Activated T-helper 9 cell treated with anti-CD3 and anti-CD28 coated beads, Interleukin-2, amount 50 U/mL, for 16 hours (primary cell): ENCODE data around the gene REM1.
"Not testable (repeated sequence)": the region's sequence is repeated elsewhere in the genome, so short reads cannot be mapped to it uniquely, and the experiment has no call there.

Source experiments
- DNase-seq: peaks from one replicate; pipeline ENCODE4 v3.0.0-alpha.2; 2020; ENCODE audit warnings: low read depth

The REM1 gene

GRCh38 chr20:31485450-31486339 lies 10.6 kb downstream of the REM1 start:
- DNase-seq, result no peak

- no peak for DNase-seq
Measured at GRCh38 chr20:31488115-31488514, 13.0 kb downstream of the REM1 start.

DNA sequence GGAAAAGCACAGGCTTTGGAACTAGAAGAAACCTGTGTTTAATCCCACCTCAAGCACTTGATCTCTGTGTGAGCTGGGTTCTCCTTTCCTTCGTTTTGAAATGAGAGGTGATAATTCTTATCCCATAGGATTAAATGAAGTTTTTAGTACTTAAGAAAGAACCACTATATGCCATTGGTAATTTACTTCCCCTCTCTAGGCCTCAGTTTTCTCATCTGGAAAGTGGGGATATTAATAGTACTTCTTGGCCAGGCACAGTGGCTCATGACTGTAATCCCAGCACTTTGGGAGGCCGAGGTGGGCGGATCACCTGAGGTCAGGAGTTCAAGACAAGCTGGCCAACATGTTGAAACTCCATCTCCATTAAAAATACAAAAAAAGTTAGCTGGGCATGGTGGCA lies 14.1 kb downstream of the REM1 start:
- DNase-seq, result no peak

GRCh38 chr20:31490752-31491151 lies 15.7 kb downstream of the REM1 start:
- DNase-seq, result no peak

DNA sequence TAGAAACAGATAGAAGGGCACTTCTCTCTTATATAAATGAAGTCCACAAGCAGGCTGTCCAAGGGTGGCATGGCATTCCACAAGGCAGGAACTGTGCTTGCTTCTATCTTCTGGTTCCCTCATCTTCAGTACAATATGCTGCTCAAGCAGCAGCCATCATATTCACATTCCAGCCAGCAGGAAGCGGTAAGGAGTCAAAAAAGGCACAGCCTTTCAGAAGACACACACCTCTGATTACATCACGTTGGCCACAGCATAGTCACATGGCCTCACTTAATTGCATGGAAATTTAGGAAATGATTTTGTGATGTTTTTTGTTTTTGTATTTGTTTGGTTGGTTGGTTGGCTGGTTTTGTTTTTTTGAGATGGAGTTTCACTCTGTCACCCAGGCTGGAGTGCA lies 19.0 kb downstream of the REM1 start:
- no peak for DNase-seq

- no peak for DNase-seq
Measured at GRCh38 chr20:31496761-31497295, 21.7 kb downstream of the REM1 start.

DNA sequence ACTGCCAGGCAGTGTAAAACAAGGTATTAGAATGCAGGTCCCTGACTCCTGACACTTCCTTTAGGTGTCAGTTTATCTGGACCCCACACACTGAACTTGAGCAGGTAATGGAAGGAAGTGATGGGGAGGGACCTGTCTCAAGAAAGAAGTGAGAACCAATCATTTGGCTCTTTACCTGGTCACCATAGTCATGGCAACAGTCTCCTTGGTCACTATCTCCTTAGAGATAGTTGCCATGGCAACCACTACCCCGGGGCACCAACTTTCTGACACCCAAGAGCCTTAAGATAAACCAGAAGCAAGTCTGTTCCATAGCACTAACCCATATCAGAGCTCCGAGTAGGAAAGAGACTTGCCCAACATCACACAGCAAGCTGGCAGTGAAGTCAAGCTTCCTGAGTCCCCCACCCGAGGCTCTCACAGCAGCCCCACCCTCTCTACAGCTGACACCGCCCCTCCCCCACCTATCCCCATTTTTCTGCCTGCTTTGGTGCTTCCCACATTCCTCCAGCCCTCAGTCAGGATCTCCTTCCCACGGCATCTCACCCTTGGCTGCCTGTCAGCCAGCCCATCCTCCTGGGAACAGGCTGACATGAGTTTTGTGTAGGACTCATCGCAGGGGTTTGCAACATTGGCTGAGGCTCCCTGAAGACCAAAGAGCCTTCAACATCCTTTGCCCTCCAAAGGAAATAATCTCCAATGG lies 22.9 kb downstream of the REM1 start:
- DNase-seq, result no peak

- no peak for DNase-seq
Measured at GRCh38 chr20:31500527-31500926, 25.4 kb downstream of the REM1 start.

DNA sequence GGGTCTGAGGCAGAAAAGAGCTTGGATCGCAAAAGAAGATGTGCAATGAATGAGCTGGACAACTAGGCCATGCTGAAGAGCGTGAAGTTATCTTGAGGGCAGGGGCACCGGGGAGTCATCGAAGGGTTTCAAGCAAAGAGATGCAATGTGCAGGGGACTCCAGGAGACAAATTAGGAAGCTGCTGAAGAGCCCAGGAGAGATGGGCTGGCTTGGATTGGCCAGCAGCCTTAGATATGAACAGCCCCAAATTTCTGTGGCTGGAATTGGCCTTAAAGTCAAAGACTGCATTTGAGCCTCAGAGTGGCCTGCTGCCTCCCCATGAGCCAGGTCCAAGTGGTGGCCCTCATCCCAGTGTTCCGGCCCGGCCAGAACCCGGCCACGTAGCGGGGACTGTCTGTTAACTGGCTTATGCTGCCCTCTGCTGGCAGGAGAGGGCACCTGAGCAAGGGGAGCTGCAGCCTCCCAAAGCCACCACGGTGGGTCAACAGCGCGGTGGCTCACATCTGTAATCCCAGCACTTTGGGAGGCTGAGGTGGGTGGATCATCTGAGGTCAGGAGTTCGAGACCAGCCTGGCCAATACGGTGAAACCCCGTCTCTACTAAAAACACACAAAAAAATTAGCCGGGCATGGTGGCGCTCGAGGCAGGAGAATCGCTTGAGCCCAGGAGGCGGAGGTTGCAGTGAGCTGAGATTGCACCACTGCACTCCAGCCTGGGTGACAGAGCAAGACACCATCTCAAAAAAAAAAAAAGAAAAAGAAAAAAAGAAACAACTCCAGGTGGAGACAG lies 28.0 kb downstream of the REM1 start:
- DNase-seq, result peak; percentile 67

DNA sequence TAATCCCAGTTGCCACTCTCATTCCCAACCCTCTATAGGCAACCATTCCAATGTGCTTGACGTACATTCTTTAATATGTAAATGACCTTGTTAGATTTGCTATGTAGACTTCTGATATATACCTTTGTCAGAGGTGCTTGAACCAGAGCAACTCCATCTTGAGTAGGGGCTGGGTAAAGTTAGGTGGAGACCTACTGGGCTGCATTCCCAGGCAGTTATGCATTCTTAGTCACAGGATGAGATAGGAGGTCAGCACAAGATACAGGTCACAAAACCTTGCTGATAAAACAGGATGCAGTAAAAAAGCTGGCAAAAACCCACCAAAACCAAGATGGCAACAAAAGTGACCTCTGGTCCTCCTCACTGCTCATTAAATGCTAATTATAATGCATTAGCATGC lies 30.8 kb downstream of the REM1 start:
- no peak for DNase-seq

- DNase-seq, result no peak
Measured at GRCh38 chr20:31508517-31509244, 33.6 kb downstream of the REM1 start.

GRCh38 chr20:31514154-31515071 lies 39.3 kb downstream of the REM1 start, which contains the start of gene HM13:
Gene HM13 (plus strand): TSS chr20:31514442. CDS start chr20:31514552, 110 bp downstream.
- DNase-seq, result peak; percentile 83

- DNase-seq, result no peak
Measured at GRCh38 chr20:31515072-31515774, 40.1 kb downstream of the REM1 start.

DNA sequence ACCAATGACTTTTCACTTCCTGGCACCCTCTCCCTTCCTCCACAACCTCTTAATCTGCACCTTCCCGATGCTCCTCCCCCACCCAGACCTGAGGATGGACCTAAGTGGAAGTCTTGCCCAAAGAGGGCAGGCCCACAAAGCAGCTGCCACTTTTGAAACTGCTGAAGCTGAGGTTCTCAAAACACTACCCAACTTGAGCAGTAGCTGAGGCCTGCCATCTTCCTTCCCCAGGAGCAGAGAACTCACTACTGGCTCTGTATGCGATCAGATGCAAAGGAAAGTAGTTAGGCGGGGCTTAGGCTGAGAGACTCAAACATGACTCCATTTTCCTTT lies 40.7 kb downstream of the REM1 start:
- DNase-seq, result no peak

GRCh38 chr20:31516166-31516565 lies 41.1 kb downstream of the REM1 start:
- DNase-seq, result no peak

- no peak for DNase-seq
Measured at GRCh38 chr20:31516651-31517050, 41.6 kb downstream of the REM1 start.

DNA sequence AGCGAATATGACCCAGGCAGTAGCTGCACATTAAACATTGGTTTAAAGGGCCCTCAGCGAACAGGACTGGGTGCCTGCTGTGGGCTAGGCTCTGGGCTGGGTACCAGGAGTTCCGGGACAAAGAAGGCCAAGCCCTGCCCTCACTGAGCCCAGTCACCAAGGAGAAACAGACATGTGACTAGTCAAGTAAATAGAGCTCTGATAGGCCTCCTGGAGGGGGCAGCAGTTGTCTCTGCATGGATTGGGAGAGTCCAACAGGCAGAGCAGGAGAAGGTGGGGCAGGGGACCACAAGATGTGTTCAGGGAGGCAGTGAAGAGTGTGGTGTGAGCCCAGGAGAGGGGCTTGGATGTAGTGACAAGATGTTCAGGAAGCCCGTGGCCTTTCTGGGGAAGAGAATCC lies 42.3 kb downstream of the REM1 start:
- DNase-seq, result no peak

- DNase-seq, result not testable (repeated sequence)
Measured at GRCh38 chr20:31521267-31521666, 46.2 kb downstream of the REM1 start.

DNA sequence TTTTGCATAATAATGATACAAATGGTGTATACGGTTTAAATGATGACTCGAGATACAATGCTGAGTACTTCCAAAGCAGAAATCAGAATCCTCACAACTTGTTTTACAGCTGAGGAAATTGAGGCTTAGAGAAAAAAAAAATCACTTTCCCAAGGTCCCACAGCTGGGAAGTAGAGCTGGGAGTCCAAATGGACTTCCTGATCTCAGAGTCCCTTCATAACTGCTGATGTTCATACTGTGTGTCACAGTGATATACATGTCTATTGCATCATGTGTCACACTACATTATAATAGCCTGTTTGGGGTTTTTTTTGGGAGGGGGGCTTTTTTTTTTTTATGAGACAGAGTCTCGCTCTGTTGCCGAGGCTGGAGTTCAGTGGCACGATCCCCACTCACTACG lies 47.6 kb downstream of the REM1 start:
- no peak for DNase-seq
